RWPE2 (cell line): ENCODE data around the gene TMEM185B.

ENCODE experiments used
- ATAC-seq: fragments of 200-7000 bp; cut with Tn5 transposase; 3 replicates; pipeline ENCODE4 v1.9.1; 2021; ENCODE audit warnings: low read depth
- DNase-seq: peaks from one replicate; pipeline ENCODE4 v3.0.0-alpha.2; 2020; ENCODE audit warnings: low spot score
- H3K27ac ChIP-seq: fragments of 450-650 bp; 2 replicates; pipeline ENCODE4 v1.5.1; 2017; ENCODE audit warnings: mild to moderate bottlenecking; ENCODE audit not compliant: poor library complexity, severe bottlenecking
- H3K27me3 ChIP-seq: fragments of 250-450 bp; sonication (Bioruptor Pico); 2 replicates; pipeline ENCODE4 v1.5.1; 2021; ENCODE audit warnings: mild to moderate bottlenecking, moderate library complexity; ENCODE audit not compliant: insufficient read depth, poor library complexity, severe bottlenecking
- H3K36me3 ChIP-seq: fragments of 250-450 bp; sonication (Bioruptor Pico); 2 replicates; pipeline ENCODE4 v1.5.1; 2020; ENCODE audit warnings: low read depth, mild to moderate bottlenecking, moderate library complexity
- H3K4me1 ChIP-seq: fragments of 250-450 bp; sonication (Bioruptor Pico); 2 replicates; pipeline ENCODE4 v1.5.1; 2021; ENCODE audit warnings: mild to moderate bottlenecking, moderate library complexity; ENCODE audit not compliant: insufficient read depth, poor library complexity, severe bottlenecking
- H3K4me3 ChIP-seq: fragments of 250-450 bp; sonication (Bioruptor Pico); 2 replicates; pipeline ENCODE4 v1.5.1; 2021; ENCODE audit warnings: mild to moderate bottlenecking, moderate library complexity; ENCODE audit not compliant: severe bottlenecking
- H3K9me3 ChIP-seq: fragments of 250-450 bp; sonication (Bioruptor Pico); 2 replicates; pipeline ENCODE4 v1.5.1; 2021; ENCODE audit warnings: mild to moderate bottlenecking, moderate library complexity; ENCODE audit not compliant: severe bottlenecking
- TF ChIP-seq, protein P1 (sequence below): fragments of 450-650 bp; IDR thresholded peaks from one replicate; pipeline ENCODE4 v1.5.1; 2017; ENCODE audit warnings: mild to moderate bottlenecking, moderate library complexity; ENCODE audit not compliant: poor library complexity, severe bottlenecking

TMEM185B gene

DNA sequence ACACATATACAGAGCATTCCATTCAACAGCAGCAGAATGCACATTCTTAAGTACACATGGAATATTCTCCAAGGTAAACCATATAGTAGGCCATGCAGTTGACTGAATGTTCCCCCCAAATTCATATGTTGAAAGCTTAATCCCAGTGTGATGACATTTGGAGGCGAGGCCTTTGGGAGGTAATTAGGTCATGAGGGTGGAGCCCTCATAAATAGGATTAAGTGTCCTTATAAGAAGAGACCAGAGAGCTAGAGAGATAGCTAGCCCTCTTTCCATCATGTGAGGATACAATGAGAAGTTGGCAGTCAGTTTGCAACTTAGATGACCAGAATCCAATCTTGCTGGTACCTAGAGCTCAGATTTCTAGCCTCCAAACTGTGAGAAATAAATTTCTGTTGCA is 27.6 kb downstream of the TMEM185B start:
- DNase-seq = no peak
- no peaks in the 10 kb centered on the region for H3K27me3 ChIP-seq
- no peak overlapping the region for H3K4me3 ChIP-seq
- no peaks in the 10 kb centered on the region for H3K4me1 ChIP-seq
- TF ChIP-seq, protein P1, sequence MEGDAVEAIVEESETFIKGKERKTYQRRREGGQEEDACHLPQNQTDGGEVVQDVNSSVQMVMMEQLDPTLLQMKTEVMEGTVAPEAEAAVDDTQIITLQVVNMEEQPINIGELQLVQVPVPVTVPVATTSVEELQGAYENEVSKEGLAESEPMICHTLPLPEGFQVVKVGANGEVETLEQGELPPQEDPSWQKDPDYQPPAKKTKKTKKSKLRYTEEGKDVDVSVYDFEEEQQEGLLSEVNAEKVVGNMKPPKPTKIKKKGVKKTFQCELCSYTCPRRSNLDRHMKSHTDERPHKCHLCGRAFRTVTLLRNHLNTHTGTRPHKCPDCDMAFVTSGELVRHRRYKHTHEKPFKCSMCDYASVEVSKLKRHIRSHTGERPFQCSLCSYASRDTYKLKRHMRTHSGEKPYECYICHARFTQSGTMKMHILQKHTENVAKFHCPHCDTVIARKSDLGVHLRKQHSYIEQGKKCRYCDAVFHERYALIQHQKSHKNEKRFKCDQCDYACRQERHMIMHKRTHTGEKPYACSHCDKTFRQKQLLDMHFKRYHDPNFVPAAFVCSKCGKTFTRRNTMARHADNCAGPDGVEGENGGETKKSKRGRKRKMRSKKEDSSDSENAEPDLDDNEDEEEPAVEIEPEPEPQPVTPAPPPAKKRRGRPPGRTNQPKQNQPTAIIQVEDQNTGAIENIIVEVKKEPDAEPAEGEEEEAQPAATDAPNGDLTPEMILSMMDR = no peak
- no peak overlapping the region for H3K27ac ChIP-seq
- ATAC-seq = no peak
- H3K9me3 ChIP-seq = peaks cover 9% of the 10 kb centered on the region
- no peaks in the 10 kb centered on the region for H3K36me3 ChIP-seq

DNA sequence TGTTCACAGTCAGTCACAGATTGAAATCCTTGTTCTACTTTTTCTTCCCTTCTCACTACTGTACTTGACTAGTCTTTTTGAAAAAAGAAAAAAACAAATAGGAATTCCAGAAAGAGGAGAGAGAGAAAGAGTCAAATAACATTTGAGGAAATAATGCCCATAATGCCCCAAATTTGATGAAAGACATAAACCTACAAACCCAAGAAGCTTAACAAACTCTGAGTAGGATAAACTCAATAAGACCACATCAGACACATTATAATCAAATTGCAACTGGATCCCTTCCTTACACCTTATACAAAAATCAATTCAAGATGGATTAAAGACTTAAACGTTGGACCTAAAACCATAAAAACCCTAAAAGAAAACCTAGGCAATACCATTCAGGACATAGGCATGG is 30.9 kb downstream of the TMEM185B start:
- no peak overlapping the region for H3K4me3 ChIP-seq
- ATAC-seq = no peak
- no peaks in the 10 kb centered on the region for H3K27me3 ChIP-seq

DNA sequence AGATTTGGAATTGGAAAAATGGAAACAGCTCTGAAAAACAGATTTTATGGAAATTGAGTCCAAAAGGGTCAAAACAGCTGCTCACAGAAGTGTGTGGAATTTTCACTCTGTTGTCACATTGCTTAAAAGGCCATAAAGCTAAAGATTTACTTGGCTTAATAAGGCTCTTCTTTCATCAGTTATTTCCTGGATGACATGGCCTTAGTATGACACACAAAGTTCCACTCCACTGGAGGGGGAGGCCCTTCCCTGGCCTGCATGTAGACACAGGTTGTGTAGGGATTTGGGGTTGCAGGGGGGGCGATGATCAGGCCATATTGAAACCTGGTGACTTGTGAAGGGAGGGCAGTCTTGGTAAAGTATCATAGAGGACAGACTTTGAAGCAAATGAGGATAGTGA is 34.0 kb downstream of the TMEM185B start:
- H3K4me3 ChIP-seq = no peak overlapping the region
- H3K36me3 ChIP-seq = no peaks in the 10 kb centered on the region
- ATAC-seq (no peak), DNase-seq (no peak)
- TF ChIP-seq, protein P1 = no peak
- H3K9me3 ChIP-seq = peaks cover 4% of the 10 kb centered on the region
- H3K27ac ChIP-seq = no peak overlapping the region
- H3K4me1 ChIP-seq = no peaks in the 10 kb centered on the region
- no peaks in the 10 kb centered on the region for H3K27me3 ChIP-seq

More for the DNA sequence above, 30.9 kb downstream of the TMEM185B start:
- peaks cover 4% of the 10 kb centered on the region for H3K9me3 ChIP-seq
- no peak for DNase-seq
- H3K4me1 ChIP-seq = no peaks in the 10 kb centered on the region
- H3K36me3 ChIP-seq = no peaks in the 10 kb centered on the region
- H3K27ac ChIP-seq = no peak overlapping the region
- TF ChIP-seq, protein P1 = no peak

DNA sequence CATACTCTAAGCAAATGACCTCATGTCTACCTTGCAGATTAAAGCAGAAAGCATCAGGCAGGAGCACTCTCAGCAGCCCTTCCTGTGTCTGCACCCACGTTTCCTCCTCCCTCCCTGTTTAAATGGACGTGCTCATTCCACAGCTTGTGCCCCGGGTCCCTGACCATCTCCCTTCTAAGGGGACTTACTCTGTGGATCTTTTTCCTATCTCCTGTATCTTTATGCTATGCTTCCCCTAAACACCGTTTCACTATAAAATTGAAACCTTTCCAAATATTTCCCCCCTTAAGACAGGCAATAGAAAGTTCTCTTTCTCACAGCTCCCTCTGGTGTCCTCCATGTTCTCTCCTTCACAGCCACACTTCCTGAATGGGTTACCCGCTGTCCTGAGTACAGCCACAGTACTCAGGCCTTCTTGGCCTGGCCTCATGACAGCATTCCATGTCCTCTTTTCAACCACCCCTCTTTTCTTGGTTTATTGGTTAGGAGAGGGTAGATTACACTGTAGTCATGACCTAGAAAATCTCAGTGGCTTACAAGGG is 41.1 kb downstream of the TMEM185B start:
- no peak overlapping the region for H3K27ac ChIP-seq
- TF ChIP-seq, protein P1 = no peak
- H3K36me3 ChIP-seq = no peaks in the 10 kb centered on the region
- H3K4me3 ChIP-seq = no peak overlapping the region
- peaks cover 7% of the 10 kb centered on the region for H3K4me1 ChIP-seq
- DNase-seq (no peak), ATAC-seq (no peak)
- no peaks in the 10 kb centered on the region for H3K27me3 ChIP-seq
- H3K9me3 ChIP-seq = no peaks in the 10 kb centered on the region

DNA sequence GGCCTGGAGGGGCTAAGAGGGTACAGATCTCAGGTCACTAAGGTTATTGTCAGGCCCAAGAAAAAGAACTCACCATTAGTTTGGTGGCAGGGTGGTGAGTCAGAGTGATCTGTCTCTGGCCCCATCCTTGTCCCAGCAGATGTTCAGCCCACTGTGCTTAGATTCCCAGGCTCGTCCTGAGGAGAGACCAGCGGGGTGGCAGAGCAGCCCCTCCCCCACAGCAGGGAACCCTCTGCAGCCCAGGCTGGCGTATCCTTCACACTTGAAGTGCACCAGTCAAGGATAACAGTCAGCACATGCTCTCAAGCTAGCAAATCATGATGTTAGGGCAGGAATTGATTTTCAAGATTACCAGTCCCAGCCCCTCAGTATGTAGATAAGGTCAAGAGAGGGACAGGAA is 43.1 kb downstream of the TMEM185B start:
- H3K36me3 ChIP-seq = no peaks in the 10 kb centered on the region
- H3K27me3 ChIP-seq = no peaks in the 10 kb centered on the region
- H3K27ac ChIP-seq = no peak overlapping the region
- TF ChIP-seq, protein P1 = no peak
- DNase-seq (no peak), ATAC-seq (no peak)
- H3K4me3 ChIP-seq = no peak overlapping the region
- H3K4me1 ChIP-seq = peaks cover 14% of the 10 kb centered on the region
- no peaks in the 10 kb centered on the region for H3K9me3 ChIP-seq
